ENCODE data around the gene LORICRIN. TPM values are rescaled to one million over a fixed set of nuclear protein-coding genes. Genes with fewer than 3 reads are reported as not detected.

LORICRIN gene
- total RNA-seq, 2 experiments from 2014 or later, result not detected

GRCh38 chr1:153260585-153261280 is 1.2 kb downstream of the LORICRIN start:
- Histone ChIP-seq H3K4me1 (ENCODE audit: insufficient read depth, low read length) (peaks cover 20% of the 10 kb centered on the region), H3K4me3 (ENCODE audit: low read length) (peak overlapping the region; percentile 9), H3K27ac (ENCODE audit: low read depth in 1 of 2, low read length in 2 of 2) (no peak overlapping the region), H3K9me3 (ENCODE audit: control insufficient read depth in 1 of 2, insufficient read depth in 1 of 2, low read length in 2 of 2) (no peaks in the 10 kb centered on the region), H3K27me3 (ENCODE audit: control insufficient read depth in 1 of 2, insufficient read depth in 2 of 2, low read length in 2 of 2) (peaks cover 26 to 39% of the 10 kb centered on the region in 2 experiments), H3K36me3 (ENCODE audit: insufficient read depth, low read length) (no peaks in the 10 kb centered on the region)
- peak in 7 of 14 experiments; percentile 1 to 29 (median 11) for DNase-seq
- H3K9me3 Mint-ChIP-seq, result no peaks in the 10 kb centered on the region
- peak overlapping the region; percentile 74 for H3K4me3 Mint-ChIP-seq
- H3K36me3 Mint-ChIP-seq (ENCODE audit: low read depth), result no peaks in the 10 kb centered on the region
- H3K27me3 Mint-ChIP-seq, result peaks cover 40% of the 10 kb centered on the region
- CTCF ChIA-PET, result no interaction called here
- H3K4me1 Mint-ChIP-seq (ENCODE audit: low read depth), result peaks cover 42% of the 10 kb centered on the region
- peak overlapping the region; percentile 28 for H3K27ac Mint-ChIP-seq
- intact Hi-C loops (cut with DNase I, micrococcal nuclease), result no loop called here
- TF ChIP-seq CTCF (IDR thresholded peaks at IDR 0.05), result no peak
- POLR2A ChIA-PET, result no interaction called here
- peak; percentile 37 for ATAC-seq (ENCODE audit: poor library complexity)

- peak; percentile 54 for ATAC-seq (ENCODE audit: poor library complexity)
- peaks cover 42% of the 10 kb centered on the region for H3K4me1 Mint-ChIP-seq (ENCODE audit: low read depth)
- H3K4me1 ChIP-seq (ENCODE audit: insufficient read depth, low read length), result peaks cover 20% of the 10 kb centered on the region
- CTCF ChIA-PET, result no interaction called here
- H3K4me3 Mint-ChIP-seq, result peak overlapping the region; percentile 72
- H3K4me3 ChIP-seq (ENCODE audit: low read length), result peak overlapping the region; percentile 45
- TF ChIP-seq CTCF (IDR thresholded peaks at IDR 0.05), result no peak
- H3K27ac Mint-ChIP-seq, result peak overlapping the region; percentile 22
- H3K36me3 ChIP-seq (ENCODE audit: insufficient read depth, low read length), result no peaks in the 10 kb centered on the region
- H3K36me3 Mint-ChIP-seq (ENCODE audit: low read depth), result no peaks in the 10 kb centered on the region
- H3K27ac ChIP-seq (ENCODE audit: low read depth in 1 of 2, low read length in 2 of 2), result no peak overlapping the region
- POLR2A ChIA-PET, result no interaction called here
- no peaks in the 10 kb centered on the region for H3K9me3 Mint-ChIP-seq
- no peaks in the 10 kb centered on the region for H3K9me3 ChIP-seq (ENCODE audit: control insufficient read depth in 1 of 2, insufficient read depth in 1 of 2, low read length in 2 of 2)
- intact Hi-C loops (cut with DNase I, micrococcal nuclease), result no loop called here
- H3K27me3 ChIP-seq (ENCODE audit: control insufficient read depth in 1 of 2, insufficient read depth in 2 of 2, low read length in 2 of 2), result peaks cover 26 to 42% of the 10 kb centered on the region in 2 experiments
- peak in 13 of 14 experiments; percentile 3 to 66 (median 23) for DNase-seq
- peaks cover 46% of the 10 kb centered on the region for H3K27me3 Mint-ChIP-seq
Measured at GRCh38 chr1:153261281-153262069, 2.0 kb downstream of the LORICRIN start.

- intact Hi-C loops (cut with DNase I, micrococcal nuclease), result no loop called here
- ChIA-PET CTCF (no interaction called here), POLR2A (no interaction called here)
- DNase-seq (no peak), ATAC-seq (ENCODE audit: poor library complexity) (no peak)
- no peak for TF ChIP-seq CTCF (IDR thresholded peaks at IDR 0.05)
- Mint-ChIP-seq H3K27me3 (peaks cover 52% of the 10 kb centered on the region), H3K9me3 (no peaks in the 10 kb centered on the region), H3K36me3 (ENCODE audit: low read depth) (no peaks in the 10 kb centered on the region), H3K27ac (peak overlapping the region; percentile 22), H3K4me1 (ENCODE audit: low read depth) (peaks cover 42% of the 10 kb centered on the region), H3K4me3 (peak overlapping the region; percentile 72)
- no peak overlapping the region for H3K27ac ChIP-seq (ENCODE audit: low read depth in 1 of 2, low read length in 2 of 2)
- H3K9me3 ChIP-seq (ENCODE audit: control insufficient read depth in 1 of 2, insufficient read depth in 1 of 2, low read length in 2 of 2), result no peaks in the 10 kb centered on the region
- H3K27me3 ChIP-seq (ENCODE audit: control insufficient read depth in 1 of 2, insufficient read depth in 2 of 2, low read length in 2 of 2), result peaks cover 26 to 47% of the 10 kb centered on the region in 2 experiments
- no peaks in the 10 kb centered on the region for H3K36me3 ChIP-seq (ENCODE audit: insufficient read depth, low read length)
- H3K4me3 ChIP-seq (ENCODE audit: low read length), result peak overlapping the region; percentile 45
- H3K4me1 ChIP-seq (ENCODE audit: insufficient read depth, low read length), result peaks cover 20% of the 10 kb centered on the region
Measured at GRCh38 chr1:153262070-153262366, 2.5 kb downstream of the LORICRIN start.

All from CD4-positive, alpha-beta T cell (primary cell).